ENCODE results near the gene SPACA6. TPM values are rescaled to one million over a fixed set of nuclear protein-coding genes. Genes with fewer than 3 reads are reported as not detected.

SPACA6 gene
- total RNA-seq, 1 experiment from 2014 or later: 18.9 TPM

DNA sequence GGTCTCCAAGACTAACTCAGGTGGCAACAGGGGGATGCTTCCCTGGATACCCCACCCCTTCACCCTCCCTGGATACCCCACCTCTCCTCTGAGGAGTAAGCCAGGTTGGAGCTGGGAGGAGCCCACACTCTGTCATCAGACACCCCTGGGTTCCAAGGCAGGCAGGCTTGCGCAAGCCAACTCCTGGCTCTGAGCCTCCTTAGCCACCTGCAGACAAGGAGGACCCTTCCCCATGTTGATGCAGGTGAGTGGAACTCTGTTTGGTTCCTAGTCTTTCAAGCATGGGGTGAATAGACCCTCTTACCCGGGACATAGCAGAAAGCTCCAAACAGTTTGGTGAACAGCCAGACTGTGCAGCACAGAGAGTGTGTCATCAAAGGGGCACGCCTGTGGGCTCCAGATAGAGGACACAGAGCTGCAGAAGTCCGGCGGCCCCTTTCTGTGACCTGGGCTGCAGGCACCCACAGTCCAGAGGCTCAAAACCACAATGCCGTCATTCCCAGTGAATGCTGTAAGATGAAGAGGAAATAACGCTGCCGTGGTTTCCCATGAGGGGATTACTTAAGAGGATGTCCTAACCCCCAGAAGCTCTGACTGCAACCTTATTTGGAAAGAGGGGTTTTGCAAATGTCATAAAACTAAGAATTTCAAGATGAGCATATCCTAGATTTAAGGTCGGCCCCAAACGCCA, 42.8 kb downstream of the SPACA6 start:
- Mint-ChIP-seq H3K4me3 (no peak overlapping the region), H3K4me1 (peaks cover 0 to 9% of the 10 kb centered on the region in 2 experiments; a peak in 2 of 4 replicates), H3K27me3 (ENCODE audit: low read depth) (peaks cover 5% of the 10 kb centered on the region), H3K27ac (no peak overlapping the region), H3K36me3 (ENCODE audit: insufficient read depth in 1 of 3, low read depth in 3 of 3) (peaks cover 0 to 2% (median 0%) of the 10 kb centered on the region in 3 experiments; a peak in 3 of 7 replicates), H3K9me3 (peaks cover 12 to 82% of the 10 kb centered on the region in 2 experiments)
- no CpG with 5 or more reads among the region's 10 CpGs for WGBS (ENCODE audit: extremely low coverage, insufficient read length, low lambda C conversion rate)
- Histone ChIP-seq H3K4ac (ENCODE audit: low read depth, low read length) (no peak overlapping the region), H3K9me3 (ENCODE audit: control insufficient read depth, low read depth, low read length) (no peaks in the 10 kb centered on the region), H4K5ac (ENCODE audit: insufficient read length, low read depth, low read length) (no peak overlapping the region), H3K9ac (ENCODE audit: extremely low read depth, insufficient read length, low read length) (no peak overlapping the region), H4K8ac (replicated peaks; ENCODE audit: insufficient read length, low read depth, low read length) (no peak overlapping the region), H3K4me2 (ENCODE audit: insufficient read depth, insufficient read length, low read length) (no peak overlapping the region), H2BK20ac (ENCODE audit: low read depth, low read length, poor library complexity, severe bottlenecking) (no peak overlapping the region), H3K18ac (ENCODE audit: insufficient read length, low read depth, low read length) (no peak overlapping the region), H2BK12ac (ENCODE audit: insufficient read length, low read depth, low read length) (no peak overlapping the region), H3K23me2 (ENCODE audit: insufficient read length, low read depth, low read length, poor library complexity, severe bottlenecking) (no peaks in the 10 kb centered on the region), H3K4me1 (ENCODE audit: insufficient read depth, low read length) (no peaks in the 10 kb centered on the region), H3K27me3 (ENCODE audit: insufficient read depth, low read length) (no peaks in the 10 kb centered on the region), H2AK5ac (ENCODE audit: insufficient read length, low read length) (no peak overlapping the region), H2BK5ac (ENCODE audit: insufficient read length, low read length) (no peak overlapping the region), H3K23ac (ENCODE audit: insufficient read length, low read depth, low read length) (no peak overlapping the region), H3K79me2 (ENCODE audit: insufficient read depth, low read length) (no peaks in the 10 kb centered on the region), H4K20me1 (ENCODE audit: control insufficient read depth, insufficient read depth, insufficient read length) (no peaks in the 10 kb centered on the region), H3K56ac (ENCODE audit: insufficient read length, low read depth, low read length) (no peak overlapping the region), H4K91ac (ENCODE audit: insufficient read length, low read depth, low read length) (no peak overlapping the region), H3K79me1 (ENCODE audit: insufficient read depth, low read depth, low read length, poor library complexity, severe bottlenecking) (no peaks in the 10 kb centered on the region), H2BK120ac (ENCODE audit: low read depth, low read length, poor library complexity, severe bottlenecking) (no peak overlapping the region), H2BK15ac (ENCODE audit: low read depth, low read length) (no peak overlapping the region), H3K27ac (ENCODE audit: insufficient read length, low read depth, low read length) (no peak overlapping the region), H3K14ac (ENCODE audit: insufficient read depth, low read length) (no peak overlapping the region), H2AFZ (ENCODE audit: low read length) (no peak overlapping the region), H3T11ph (ENCODE audit: low read length) (no peak overlapping the region)
- DNase-seq: no peak
- TF ChIP-seq, protein P1, sequence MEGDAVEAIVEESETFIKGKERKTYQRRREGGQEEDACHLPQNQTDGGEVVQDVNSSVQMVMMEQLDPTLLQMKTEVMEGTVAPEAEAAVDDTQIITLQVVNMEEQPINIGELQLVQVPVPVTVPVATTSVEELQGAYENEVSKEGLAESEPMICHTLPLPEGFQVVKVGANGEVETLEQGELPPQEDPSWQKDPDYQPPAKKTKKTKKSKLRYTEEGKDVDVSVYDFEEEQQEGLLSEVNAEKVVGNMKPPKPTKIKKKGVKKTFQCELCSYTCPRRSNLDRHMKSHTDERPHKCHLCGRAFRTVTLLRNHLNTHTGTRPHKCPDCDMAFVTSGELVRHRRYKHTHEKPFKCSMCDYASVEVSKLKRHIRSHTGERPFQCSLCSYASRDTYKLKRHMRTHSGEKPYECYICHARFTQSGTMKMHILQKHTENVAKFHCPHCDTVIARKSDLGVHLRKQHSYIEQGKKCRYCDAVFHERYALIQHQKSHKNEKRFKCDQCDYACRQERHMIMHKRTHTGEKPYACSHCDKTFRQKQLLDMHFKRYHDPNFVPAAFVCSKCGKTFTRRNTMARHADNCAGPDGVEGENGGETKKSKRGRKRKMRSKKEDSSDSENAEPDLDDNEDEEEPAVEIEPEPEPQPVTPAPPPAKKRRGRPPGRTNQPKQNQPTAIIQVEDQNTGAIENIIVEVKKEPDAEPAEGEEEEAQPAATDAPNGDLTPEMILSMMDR (conservative IDR thresholded peaks at IDR 0.05): no peak
